Ishikawa (cell line): ENCODE data around the gene VSIG8.

ENCODE experiments used
- CEBPB ChIP-seq: IDR thresholded peaks from 2 replicates; pipeline ENCODE4 v1.6.1; 2012
- EGR1 ChIP-seq: IDR thresholded peaks from 2 replicates; pipeline ENCODE4 v1.6.1; 2012
- RAD21 ChIP-seq: IDR thresholded peaks from 2 replicates; pipeline ENCODE4 v1.6.1; 2012; ENCODE audit warnings: low read depth
- TCF12 ChIP-seq: IDR thresholded peaks from 2 replicates; pipeline ENCODE4 v1.6.1; 2012; ENCODE audit warnings: low read depth
- TEAD4 ChIP-seq: IDR thresholded peaks from 2 replicates; pipeline ENCODE4 v1.6.1; 2012
- YY1 ChIP-seq: IDR thresholded peaks from 2 replicates; pipeline ENCODE4 v1.6.1; 2012; ENCODE audit warnings: low read depth
- TF ChIP-seq, protein P1 (sequence below): IDR thresholded peaks from 2 replicates; pipeline ENCODE4 v1.6.1; 2012; ENCODE audit warnings: low read depth, mild to moderate bottlenecking
- TF ChIP-seq, protein P2 (sequence below): IDR thresholded peaks from 2 replicates; pipeline ENCODE4 v1.6.1; 2012

DNA sequence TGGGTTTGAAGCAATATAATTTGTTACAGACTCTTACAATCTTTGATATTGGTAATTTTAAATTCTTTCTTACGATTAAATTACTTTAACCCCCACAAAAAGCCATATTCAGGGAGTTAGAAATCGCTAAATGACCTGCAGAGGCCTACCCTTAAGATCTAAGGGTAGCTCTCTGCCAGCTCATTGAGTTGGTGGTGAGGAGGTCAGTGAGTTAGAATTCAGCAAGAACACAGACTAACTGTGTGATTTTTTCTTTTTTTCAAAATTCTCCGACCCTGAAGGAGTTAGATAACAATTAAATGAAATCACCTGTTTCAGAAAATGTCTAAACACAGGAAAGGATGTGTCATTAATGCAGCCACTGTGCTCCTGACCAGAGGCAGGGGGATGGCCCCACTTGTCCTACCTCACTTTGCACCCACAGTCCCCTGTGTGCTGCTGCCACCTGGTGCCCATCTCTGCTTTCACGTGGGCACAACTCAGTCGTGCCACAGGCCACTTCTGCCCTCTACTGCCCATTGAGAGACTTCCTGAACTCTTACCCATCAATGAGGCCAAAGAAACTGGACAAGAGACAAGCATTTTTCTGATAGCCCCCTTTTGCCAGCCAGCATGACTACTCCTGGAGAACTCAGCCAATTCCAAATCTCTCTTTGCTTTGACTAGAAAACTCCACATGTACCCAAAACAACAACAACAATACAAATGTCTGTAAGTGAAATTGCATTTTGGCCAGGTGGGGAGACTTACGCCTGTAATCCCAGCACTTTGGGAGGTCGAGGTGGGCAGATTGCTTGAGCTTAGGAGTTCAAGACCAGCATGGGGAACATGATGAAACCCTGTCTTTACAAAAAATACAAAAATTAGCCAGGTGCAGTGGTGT, 29.1 kb upstream of the VSIG8 start:
- peak; percentile 100 for TF ChIP-seq RAD21
- TF ChIP-seq TCF12: no peak
- TF ChIP-seq TEAD4: no peak
- TF ChIP-seq CEBPB: no peak
- TF ChIP-seq, protein P1, sequence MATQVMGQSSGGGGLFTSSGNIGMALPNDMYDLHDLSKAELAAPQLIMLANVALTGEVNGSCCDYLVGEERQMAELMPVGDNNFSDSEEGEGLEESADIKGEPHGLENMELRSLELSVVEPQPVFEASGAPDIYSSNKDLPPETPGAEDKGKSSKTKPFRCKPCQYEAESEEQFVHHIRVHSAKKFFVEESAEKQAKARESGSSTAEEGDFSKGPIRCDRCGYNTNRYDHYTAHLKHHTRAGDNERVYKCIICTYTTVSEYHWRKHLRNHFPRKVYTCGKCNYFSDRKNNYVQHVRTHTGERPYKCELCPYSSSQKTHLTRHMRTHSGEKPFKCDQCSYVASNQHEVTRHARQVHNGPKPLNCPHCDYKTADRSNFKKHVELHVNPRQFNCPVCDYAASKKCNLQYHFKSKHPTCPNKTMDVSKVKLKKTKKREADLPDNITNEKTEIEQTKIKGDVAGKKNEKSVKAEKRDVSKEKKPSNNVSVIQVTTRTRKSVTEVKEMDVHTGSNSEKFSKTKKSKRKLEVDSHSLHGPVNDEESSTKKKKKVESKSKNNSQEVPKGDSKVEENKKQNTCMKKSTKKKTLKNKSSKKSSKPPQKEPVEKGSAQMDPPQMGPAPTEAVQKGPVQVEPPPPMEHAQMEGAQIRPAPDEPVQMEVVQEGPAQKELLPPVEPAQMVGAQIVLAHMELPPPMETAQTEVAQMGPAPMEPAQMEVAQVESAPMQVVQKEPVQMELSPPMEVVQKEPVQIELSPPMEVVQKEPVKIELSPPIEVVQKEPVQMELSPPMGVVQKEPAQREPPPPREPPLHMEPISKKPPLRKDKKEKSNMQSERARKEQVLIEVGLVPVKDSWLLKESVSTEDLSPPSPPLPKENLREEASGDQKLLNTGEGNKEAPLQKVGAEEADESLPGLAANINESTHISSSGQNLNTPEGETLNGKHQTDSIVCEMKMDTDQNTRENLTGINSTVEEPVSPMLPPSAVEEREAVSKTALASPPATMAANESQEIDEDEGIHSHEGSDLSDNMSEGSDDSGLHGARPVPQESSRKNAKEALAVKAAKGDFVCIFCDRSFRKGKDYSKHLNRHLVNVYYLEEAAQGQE: no peak
- peak; percentile 95 for TF ChIP-seq EGR1
- no peak for TF ChIP-seq YY1
- TF ChIP-seq, protein P2, sequence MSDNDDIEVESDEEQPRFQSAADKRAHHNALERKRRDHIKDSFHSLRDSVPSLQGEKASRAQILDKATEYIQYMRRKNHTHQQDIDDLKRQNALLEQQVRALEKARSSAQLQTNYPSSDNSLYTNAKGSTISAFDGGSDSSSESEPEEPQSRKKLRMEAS: no peak
